Mammary epithelial cell (primary cell): Measurements from ENCODE around the gene RUFY3.

Experiments used
- CTCF ChIP-seq, 2 donors: IDR thresholded peaks in 1 of 2; conservative IDR thresholded peaks in 1 of 2; 2 replicates each; pipeline ENCODE4 v1.5.1; 2011 to 2012; ENCODE audit warnings: inconsistent platforms in 2 of 2, low read length in 2 of 2, mild to moderate bottlenecking in 2 of 2, control low read depth in 1 of 2, low read depth in 1 of 2; ENCODE audit not compliant: insufficient read depth in 1 of 2; ENCODE audit errors: extremely low read depth in 1 of 2
- EZH2 ChIP-seq: IDR thresholded peaks from 2 replicates; pipeline ENCODE4 v1.6.1; 2012; ENCODE audit warnings: low read length, inconsistent platforms, borderline replicate concordance

GRCh38 chr4:70759126-70759525 is 37.4 kb downstream of the RUFY3 start:
- TF ChIP-seq CTCF (conservative IDR thresholded peaks at IDR 0.05 in 1 of 2, IDR thresholded peaks at IDR 0.05 in 1 of 2; ENCODE audit: extremely low read depth in 1 of 2, insufficient read depth in 1 of 2, low read depth in 1 of 2, low read length in 2 of 2), result no peak
- TF ChIP-seq EZH2, result no peak
